ENCODE data around the gene MSANTD7.

DNA sequence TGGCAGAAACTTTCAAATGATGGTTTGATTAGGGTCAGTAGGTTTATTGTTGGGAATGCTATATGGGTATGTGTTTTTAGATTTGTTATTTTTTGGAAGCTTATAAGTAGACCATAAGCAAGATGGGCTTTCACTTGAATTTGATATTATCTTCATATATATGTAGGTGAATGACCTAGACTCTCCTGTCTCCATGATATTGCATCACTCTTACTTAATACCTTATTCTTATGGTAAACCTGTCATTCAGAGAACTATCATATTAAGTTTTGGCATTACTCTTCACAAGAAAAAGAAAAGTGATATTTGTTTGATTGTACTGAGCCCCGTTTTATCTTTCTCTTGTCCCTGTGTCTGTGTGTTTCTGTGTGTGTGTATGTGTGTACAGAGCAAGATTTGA is 17.3 kb downstream of the MSANTD7 start:
- TF ChIP-seq CTCF (IDR thresholded peaks at IDR 0.05; ENCODE audit: low read length) (no peak), EZH2 (IDR thresholded peaks at IDR 0.05; ENCODE audit: borderline replicate concordance, low read length) (no peak)
